HUES6 (cell line): ENCODE data around the gene OR51I1.

Experiments used
- H3K27ac ChIP-seq: 2 replicates; pipeline ENCODE4 v1.7.0; 2013; ENCODE audit warnings: low read depth, mild to moderate bottlenecking, low read length, inconsistent platforms
- H3K27me3 ChIP-seq: 2 replicates; pipeline ENCODE4 v1.6.1; 2013; ENCODE audit warnings: low read length; ENCODE audit not compliant: control insufficient read depth, insufficient read depth
- H3K36me3 ChIP-seq: 2 replicates; pipeline ENCODE4 v1.6.1; 2013; ENCODE audit warnings: low read length; ENCODE audit not compliant: control insufficient read depth, insufficient read depth
- H3K4me1 ChIP-seq: 2 replicates; pipeline ENCODE4 v1.6.1; 2013; ENCODE audit warnings: low read length; ENCODE audit not compliant: control insufficient read depth, insufficient read depth
- H3K4me3 ChIP-seq: 2 replicates; pipeline ENCODE4 v1.5.1; 2013; ENCODE audit warnings: low read depth, low read length
- H3K9ac ChIP-seq: one replicate; pipeline ENCODE4 v1.6.1; 2013; ENCODE audit warnings: mild to moderate bottlenecking, low read length
- H3K9me3 ChIP-seq: 2 replicates; pipeline ENCODE4 v1.6.1; 2013; ENCODE audit warnings: low read depth, low read length; ENCODE audit not compliant: control insufficient read depth, insufficient read depth

OR51I1 gene

DNA sequence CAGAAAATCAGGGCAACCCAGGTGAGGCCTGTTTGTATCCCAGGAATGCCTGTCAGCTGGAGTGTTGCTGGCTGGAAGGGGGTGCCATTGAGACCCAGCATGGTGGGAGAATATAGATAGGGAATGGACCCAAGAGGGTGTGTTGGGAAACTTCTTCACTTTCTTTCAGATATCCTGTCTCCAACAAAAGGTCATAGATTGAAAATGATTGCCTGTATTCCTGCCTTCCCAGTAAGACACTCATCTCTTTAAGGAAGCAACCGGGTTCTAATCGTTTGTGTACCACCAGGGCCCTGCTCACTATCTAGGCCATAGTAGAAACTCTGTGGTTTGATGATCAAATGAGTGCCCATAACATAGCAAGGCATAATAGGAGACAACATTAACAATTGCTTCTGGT, at the start of gene OR51I1:
Gene OR51I1, minus strand, starts transcription at position 101 of the 400 bp plus-strand sequence. Its CDS starts 0 bp downstream, at position 101.
- Histone ChIP-seq H3K36me3 (no peaks in the 10 kb centered on the region), H3K4me1 (no peaks in the 10 kb centered on the region), H3K4me3 (no peak within 1 kb of the TSS), H3K27ac (no peak within 1 kb of the TSS), H3K9me3 (no peaks in the 10 kb centered on the region), H3K27me3 (no peaks in the 10 kb centered on the region; the same call in 1 of the 2 replicates), H3K9ac (no peak within 1 kb of the TSS)

DNA sequence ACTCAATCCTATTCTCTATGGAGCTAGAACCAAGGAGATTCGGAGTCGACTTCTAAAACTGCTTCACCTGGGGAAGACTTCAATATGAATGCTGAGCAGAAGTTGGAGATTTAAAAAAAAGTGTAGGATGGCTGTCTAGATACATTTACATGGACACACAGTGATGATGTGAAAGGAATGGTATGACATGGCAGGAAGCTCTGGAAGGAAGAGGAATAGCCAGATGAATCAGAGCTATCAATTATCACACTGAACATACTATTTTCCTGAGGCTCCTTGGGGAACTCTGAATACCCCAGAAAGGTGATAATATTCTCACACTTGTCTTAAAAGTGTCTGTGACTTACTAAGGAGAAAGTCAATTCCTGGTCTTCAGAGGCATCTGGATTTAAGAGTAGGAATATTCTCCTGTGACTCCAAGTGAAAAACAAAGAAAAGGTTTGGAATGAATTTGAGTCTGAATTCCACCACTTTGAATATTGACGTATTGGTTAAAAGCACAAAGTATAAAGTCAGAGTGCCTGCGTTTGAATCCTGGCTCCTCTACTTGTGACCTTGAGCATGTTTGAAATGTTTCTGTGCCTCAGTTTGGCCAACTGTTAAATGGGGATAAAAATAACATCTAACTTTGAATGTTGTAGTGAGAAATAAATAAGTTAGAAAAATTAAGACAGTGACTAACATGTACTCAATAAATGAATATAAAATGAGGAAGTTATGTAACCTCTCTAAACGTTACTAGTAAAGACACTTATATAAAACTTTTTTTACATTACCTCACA, 48.5 kb upstream of the OR51I1 start:
- no peak overlapping the region for H3K4me3 ChIP-seq
- no peak overlapping the region for H3K9ac ChIP-seq
- no peaks in the 10 kb centered on the region for H3K9me3 ChIP-seq
- no peaks in the 10 kb centered on the region for H3K4me1 ChIP-seq
- H3K27ac ChIP-seq: no peak overlapping the region
- H3K36me3 ChIP-seq: no peaks in the 10 kb centered on the region
- H3K27me3 ChIP-seq: no peaks in the 10 kb centered on the region

GRCh38 chr11:5488798-5489399, 47.6 kb upstream of the OR51I1 start:
- Histone ChIP-seq H3K9me3 (no peaks in the 10 kb centered on the region), H3K36me3 (no peaks in the 10 kb centered on the region), H3K9ac (no peak overlapping the region), H3K27ac (no peak overlapping the region), H3K4me3 (no peak overlapping the region), H3K27me3 (no peaks in the 10 kb centered on the region), H3K4me1 (no peaks in the 10 kb centered on the region)

GRCh38 chr11:5488385-5488784, 47.1 kb upstream of the OR51I1 start, which contains the start of gene OR52D1:
OR52D1 (plus strand) TSS chr11:5488685; CDS start chr11:5488707, 22 bp downstream.
- Histone ChIP-seq H3K4me1 (no peaks in the 10 kb centered on the region), H3K9ac (no peak within 1 kb of the TSS), H3K9me3 (no peaks in the 10 kb centered on the region), H3K27ac (no peak within 1 kb of the TSS), H3K27me3 (no peaks in the 10 kb centered on the region), H3K36me3 (no peaks in the 10 kb centered on the region), H3K4me3 (no peak within 1 kb of the TSS)

GRCh38 chr11:5486421-5486820, 45.1 kb upstream of the OR51I1 start:
- Histone ChIP-seq H3K4me1 (no peaks in the 10 kb centered on the region), H3K27me3 (no peaks in the 10 kb centered on the region), H3K9me3 (no peaks in the 10 kb centered on the region), H3K36me3 (no peaks in the 10 kb centered on the region), H3K4me3 (no peak overlapping the region), H3K27ac (no peak overlapping the region), H3K9ac (no peak overlapping the region)

DNA sequence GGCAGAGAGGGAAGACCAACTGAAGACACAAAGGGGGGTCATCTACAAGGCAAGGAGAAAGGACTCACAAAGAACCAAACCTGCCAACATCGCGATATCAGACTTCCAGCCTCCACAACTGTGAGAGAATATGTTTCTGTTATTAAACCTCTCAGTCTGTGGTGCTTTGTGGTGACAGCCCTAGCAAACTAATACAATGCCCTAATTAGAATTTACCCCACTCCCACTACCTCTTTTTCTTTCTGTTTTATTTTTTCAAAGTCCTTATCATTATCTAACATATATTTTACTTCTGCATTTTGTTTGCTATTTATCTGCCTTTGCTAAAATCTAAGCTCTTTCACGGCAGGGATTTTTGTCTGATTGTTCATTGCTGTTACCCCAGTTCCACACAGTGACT, 44.7 kb upstream of the OR51I1 start:
- Histone ChIP-seq H3K4me3 (no peak overlapping the region), H3K4me1 (no peaks in the 10 kb centered on the region)

DNA sequence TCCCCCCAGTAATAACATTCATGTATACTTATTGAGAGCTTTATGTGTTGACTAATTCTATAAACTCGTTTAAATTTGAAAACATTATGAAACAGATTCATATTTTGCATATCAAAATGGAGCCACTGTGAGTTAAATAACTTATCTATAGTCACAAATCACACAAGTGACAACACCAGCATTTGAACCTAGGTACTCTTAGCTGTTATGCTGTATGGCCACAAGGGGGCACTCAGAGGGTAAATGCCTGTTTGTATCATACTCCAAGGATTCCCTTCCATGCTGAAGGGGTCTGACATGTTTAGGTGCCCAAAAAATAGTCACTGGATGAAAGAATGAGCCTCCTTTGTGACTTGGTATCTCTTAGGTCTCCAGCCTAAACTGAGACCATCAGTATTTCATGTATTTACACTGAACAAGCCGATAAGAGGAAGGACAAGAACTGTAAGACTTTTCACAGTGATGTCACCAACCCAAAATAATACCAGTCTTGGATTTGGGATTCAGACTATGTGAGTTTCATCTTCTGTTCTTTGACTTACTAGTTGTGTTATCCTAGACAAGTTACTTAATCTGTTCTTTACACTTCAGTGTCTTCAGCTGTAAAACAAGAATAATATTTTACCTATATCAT, 35.0 kb upstream of the OR51I1 start:
- H3K36me3 ChIP-seq: no peaks in the 10 kb centered on the region
- no peak overlapping the region for H3K9ac ChIP-seq
- H3K27ac ChIP-seq: no peak overlapping the region
- H3K27me3 ChIP-seq: no peaks in the 10 kb centered on the region
- H3K9me3 ChIP-seq: no peaks in the 10 kb centered on the region
- H3K4me1 ChIP-seq: no peaks in the 10 kb centered on the region
- H3K4me3 ChIP-seq: no peak overlapping the region

More for the DNA sequence above, 44.7 kb upstream of the OR51I1 start:
- no peak overlapping the region for H3K27ac ChIP-seq
- H3K9ac ChIP-seq: no peak overlapping the region
- no peaks in the 10 kb centered on the region for H3K9me3 ChIP-seq
- H3K36me3 ChIP-seq: no peaks in the 10 kb centered on the region
- H3K27me3 ChIP-seq: no peaks in the 10 kb centered on the region

GRCh38 chr11:5473921-5474320, 32.6 kb upstream of the OR51I1 start:
- no peaks in the 10 kb centered on the region for H3K4me1 ChIP-seq
- H3K9ac ChIP-seq: no peak overlapping the region
- no peak overlapping the region for H3K4me3 ChIP-seq
- H3K27ac ChIP-seq: no peak overlapping the region
- no peaks in the 10 kb centered on the region for H3K27me3 ChIP-seq
- no peaks in the 10 kb centered on the region for H3K9me3 ChIP-seq
- no peaks in the 10 kb centered on the region for H3K36me3 ChIP-seq

- Histone ChIP-seq H3K36me3 (no peaks in the 10 kb centered on the region), H3K9ac (no peak overlapping the region), H3K4me3 (no peak overlapping the region), H3K9me3 (no peaks in the 10 kb centered on the region), H3K4me1 (no peaks in the 10 kb centered on the region), H3K27me3 (no peaks in the 10 kb centered on the region), H3K27ac (no peak overlapping the region)
Observed at GRCh38 chr11:5467527-5467926, 26.2 kb upstream of the OR51I1 start.

GRCh38 chr11:5460983-5461621, 19.8 kb upstream of the OR51I1 start:
- H3K9me3 ChIP-seq: no peaks in the 10 kb centered on the region
- H3K4me1 ChIP-seq: no peaks in the 10 kb centered on the region
- H3K36me3 ChIP-seq: no peaks in the 10 kb centered on the region
- no peaks in the 10 kb centered on the region for H3K27me3 ChIP-seq
- H3K9ac ChIP-seq: no peak overlapping the region
- H3K27ac ChIP-seq: no peak overlapping the region
- H3K4me3 ChIP-seq: no peak overlapping the region

DNA sequence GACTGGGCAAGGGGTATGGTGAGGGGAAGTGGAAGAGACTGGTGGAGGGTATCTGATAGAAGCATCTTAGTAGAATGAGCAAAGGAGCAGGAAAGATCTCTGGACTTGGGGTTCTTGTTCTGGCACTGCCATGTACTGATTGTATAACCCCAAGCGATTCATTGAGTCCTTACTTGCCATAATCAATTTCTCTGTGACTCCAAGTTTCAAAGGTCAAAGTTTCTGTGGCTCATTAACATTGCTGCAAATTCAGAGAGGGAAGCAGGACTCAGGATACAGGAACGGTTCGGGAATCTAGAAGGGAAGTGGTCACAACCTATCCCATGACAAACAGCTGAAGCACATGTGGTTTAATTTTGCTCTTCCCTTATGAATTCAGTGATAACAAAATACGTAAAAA, 8.1 kb upstream of the OR51I1 start:
- no peaks in the 10 kb centered on the region for H3K4me1 ChIP-seq
- no peak overlapping the region for H3K27ac ChIP-seq
- H3K36me3 ChIP-seq: no peaks in the 10 kb centered on the region
- H3K9ac ChIP-seq: no peak overlapping the region
- no peaks in the 10 kb centered on the region for H3K9me3 ChIP-seq
- H3K4me3 ChIP-seq: no peak overlapping the region
- no peaks in the 10 kb centered on the region for H3K27me3 ChIP-seq
